Loucy (cell line): ENCODE results near the gene IGSF5.

Experiments used
- EZH2phosphoT487 ChIP-seq: fragments of 200-600 bp; IDR thresholded peaks from 2 replicates; pipeline ENCODE4 v1.6.1; 2018; ENCODE audit warnings: antibody characterized with exemption, mild to moderate bottlenecking, moderate library complexity, borderline replicate concordance
- TF ChIP-seq, protein P1 (sequence below): fragments of 200-600 bp; sonication (generic); conservative IDR thresholded peaks from 2 replicates; pipeline ENCODE4 v1.5.1; 2014; ENCODE audit warnings: mild to moderate bottlenecking, antibody characterized with exemption, low read length

DNA sequence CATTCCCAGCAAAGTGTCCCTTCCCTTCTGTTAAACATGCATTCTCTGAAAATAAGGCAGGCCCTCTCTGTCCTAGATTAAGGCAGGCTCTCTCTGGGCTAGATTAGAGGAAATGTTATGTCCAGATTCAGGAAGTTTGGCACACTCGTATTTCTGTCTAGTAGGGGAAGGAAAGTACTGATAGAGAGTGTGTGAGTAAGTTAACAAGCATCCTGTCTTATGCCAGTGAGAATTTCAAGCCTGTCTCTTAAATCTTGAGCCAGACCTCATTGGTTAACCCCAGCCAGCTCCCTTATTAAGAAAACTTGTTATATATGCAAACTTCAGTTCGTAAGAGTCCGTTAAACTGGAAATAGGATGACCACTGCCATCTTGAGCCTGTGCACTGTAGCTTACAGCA lies 31.6 kb downstream of the IGSF5 start:
- TF ChIP-seq, protein P1, sequence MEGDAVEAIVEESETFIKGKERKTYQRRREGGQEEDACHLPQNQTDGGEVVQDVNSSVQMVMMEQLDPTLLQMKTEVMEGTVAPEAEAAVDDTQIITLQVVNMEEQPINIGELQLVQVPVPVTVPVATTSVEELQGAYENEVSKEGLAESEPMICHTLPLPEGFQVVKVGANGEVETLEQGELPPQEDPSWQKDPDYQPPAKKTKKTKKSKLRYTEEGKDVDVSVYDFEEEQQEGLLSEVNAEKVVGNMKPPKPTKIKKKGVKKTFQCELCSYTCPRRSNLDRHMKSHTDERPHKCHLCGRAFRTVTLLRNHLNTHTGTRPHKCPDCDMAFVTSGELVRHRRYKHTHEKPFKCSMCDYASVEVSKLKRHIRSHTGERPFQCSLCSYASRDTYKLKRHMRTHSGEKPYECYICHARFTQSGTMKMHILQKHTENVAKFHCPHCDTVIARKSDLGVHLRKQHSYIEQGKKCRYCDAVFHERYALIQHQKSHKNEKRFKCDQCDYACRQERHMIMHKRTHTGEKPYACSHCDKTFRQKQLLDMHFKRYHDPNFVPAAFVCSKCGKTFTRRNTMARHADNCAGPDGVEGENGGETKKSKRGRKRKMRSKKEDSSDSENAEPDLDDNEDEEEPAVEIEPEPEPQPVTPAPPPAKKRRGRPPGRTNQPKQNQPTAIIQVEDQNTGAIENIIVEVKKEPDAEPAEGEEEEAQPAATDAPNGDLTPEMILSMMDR: no peak
- TF ChIP-seq EZH2phosphoT487: no peak
